Esophagus (tissue), 2 donors: ENCODE data around the gene ZNF525. TPM values are rescaled to one million over a fixed set of nuclear protein-coding genes. Genes with fewer than 3 reads are reported as not detected.

Experiments used
- H3K27ac ChIP-seq, 2 donors: one replicate each; pipeline ENCODE4 v1.5.1; 2013; ENCODE audit warnings: low read depth in 2 of 2, mild to moderate bottlenecking in 2 of 2, inconsistent platforms in 1 of 2, low read length in 1 of 2, moderate library complexity in 1 of 2
- H3K27me3 ChIP-seq, 2 donors: one replicate each; pipeline ENCODE4 v1.6.1; 2013; ENCODE audit warnings: low read length in 2 of 2, control low read depth in 1 of 2, mild to moderate bottlenecking in 1 of 2; ENCODE audit not compliant: insufficient read depth in 2 of 2, control insufficient read depth in 1 of 2
- H3K36me3 ChIP-seq, 2 donors: one replicate each; pipeline ENCODE4 v1.6.1; 2013; ENCODE audit warnings: low read length in 1 of 2; ENCODE audit not compliant: control insufficient read depth in 2 of 2, insufficient read depth in 2 of 2
- H3K4me1 ChIP-seq, 2 donors: one replicate each; pipeline ENCODE4 v1.6.1; 2013; ENCODE audit warnings: low read length in 1 of 2; ENCODE audit not compliant: control insufficient read depth in 2 of 2, insufficient read depth in 2 of 2
- H3K4me3 ChIP-seq, 2 donors: one replicate each; pipeline ENCODE4 v1.5.1; 2013; ENCODE audit warnings: low read length in 2 of 2, mild to moderate bottlenecking in 2 of 2, low read depth in 1 of 2, moderate library complexity in 1 of 2
- H3K9me3 ChIP-seq, 2 donors: one replicate each; pipeline ENCODE4 v1.6.1; 2013; ENCODE audit warnings: mild to moderate bottlenecking in 2 of 2, low read depth in 1 of 2, low read length in 1 of 2, moderate library complexity in 1 of 2; ENCODE audit not compliant: control insufficient read depth in 2 of 2, insufficient read depth in 1 of 2
- WGBS, 2 donors: extraction: QIAGEN DNeasy Blood & Tissue Kit; methylation state at CpG; one replicate each; pipeline ENCODE4 v1.1.7; 2013; 5-methylcytosine and 5-hydroxymethylcytosine counted together
- polyA plus RNA-seq, 2 donors: library from polyadenylated mRNA; stranded (reverse); fragments of 200-250 nt; gene quantifications; one replicate each; pipeline ENCODE4 v1.2.3, GENCODE V29; 2013
- donor health status: healthy with polysubstance abuse.
- donor health status: Bipolar disorder and iron deficiency.

ZNF525 gene
- polyA plus RNA-seq, 2 donors, result 3.2 to 5.2 TPM

GRCh38 chr19:53424968-53425597, 59.6 kb downstream of the ZNF525 start:
- WGBS, 2 donors, result 25 to 28% methylated on average over 9 of the region's 9 CpGs
- no peaks in the 10 kb centered on the region for H3K9me3 ChIP-seq
- no peak overlapping the region for H3K4me3 ChIP-seq
- no peaks in the 10 kb centered on the region for H3K4me1 ChIP-seq
- H3K27ac ChIP-seq, result no peak overlapping the region
- no peaks in the 10 kb centered on the region for H3K27me3 ChIP-seq
- H3K36me3 ChIP-seq, result no peaks in the 10 kb centered on the region

GRCh38 chr19:53431399-53432087, 66.0 kb downstream of the ZNF525 start, which contains the start of gene ZNF761:
Gene ZNF761 (plus strand): TSS chr19:53431984. CDS start chr19:53447269, 15,285 bp downstream.
- H3K9me3 ChIP-seq, result no peaks in the 10 kb centered on the region
- peaks cover 0 to 6% of the 10 kb centered on the region in 2 donors for H3K4me1 ChIP-seq
- H3K4me3 ChIP-seq, result peak within 1 kb of the TSS; percentile 79 to 87
- peaks cover 2 to 5% of the 10 kb centered on the region in 2 donors for H3K36me3 ChIP-seq
- no peaks in the 10 kb centered on the region for H3K27me3 ChIP-seq
- peak within 1 kb of the TSS; percentile 94 to 97 for H3K27ac ChIP-seq
- WGBS, 2 donors, result 1 to 4% methylated on average over 45 to 46 of the region's 46 CpGs

DNA sequence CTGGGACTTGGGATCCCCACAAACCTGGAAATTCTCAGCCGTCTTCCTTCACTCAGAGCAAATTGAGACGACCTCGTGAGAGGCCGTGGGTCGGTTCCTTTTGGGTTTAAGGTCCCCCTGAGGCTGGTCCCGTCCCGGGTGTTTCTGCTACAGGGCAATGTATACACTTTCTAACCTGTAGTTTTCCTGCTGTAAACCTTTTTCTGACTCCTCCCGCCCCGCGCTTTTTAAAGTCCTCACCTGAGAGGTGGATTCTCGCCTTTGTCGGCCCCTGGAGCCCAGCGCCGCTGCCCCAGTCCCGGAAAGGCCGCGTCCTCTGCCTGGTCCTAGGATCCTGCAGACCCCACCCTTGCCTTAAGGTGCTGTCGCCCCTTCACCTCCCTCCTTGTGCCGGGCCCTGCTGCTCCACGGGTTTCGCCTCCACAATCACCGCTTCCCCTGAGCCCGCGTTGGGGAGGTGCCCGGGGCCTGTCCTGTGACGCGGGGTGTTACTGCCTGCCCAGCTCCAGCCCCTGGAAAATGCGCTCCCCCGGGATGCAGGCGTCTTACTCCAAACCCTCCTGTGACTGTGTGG, 66.7 kb downstream of the ZNF525 start:
- WGBS, 2 donors, result 0 to 1% methylated on average over 30 of the region's 30 CpGs
- peaks cover 5% of the 10 kb centered on the region in 2 donors for H3K36me3 ChIP-seq
- no peaks in the 10 kb centered on the region for H3K9me3 ChIP-seq
- H3K27me3 ChIP-seq, result no peaks in the 10 kb centered on the region
- H3K4me1 ChIP-seq, result peaks cover 0 to 6% of the 10 kb centered on the region in 2 donors
- H3K27ac ChIP-seq, result peak overlapping the region; percentile 94 to 97
- H3K4me3 ChIP-seq, result peak overlapping the region; percentile 79 to 87

Other genes with a start within 250 kb of the ZNF525 start
- gene ZNF415, start 232.8 kb upstream of the ZNF525 start, polyA plus RNA-seq, result 1 to 10 TPM; 1.4 to 2.3 TPM
- gene ZNF347, start 206.7 kb upstream of the ZNF525 start, polyA plus RNA-seq, result 1 to 10 TPM; 1.2 to 1.8 TPM
- 1 to 10 TPM; 1.1 to 1.3 TPM for gene ZNF665, start 172.3 kb upstream of the ZNF525 start, polyA plus RNA-seq
- 1 to 10 TPM; 3.5 to 5.1 TPM for gene ZNF677, start 110.8 kb upstream of the ZNF525 start, polyA plus RNA-seq
- gene VN1R2, start 107.4 kb upstream of the ZNF525 start, polyA plus RNA-seq, result not detected
- not detected for gene VN1R4, start 98.0 kb upstream of the ZNF525 start, polyA plus RNA-seq
- 1 to 10 TPM; 1.7 to 2.2 TPM for gene ZNF845, start 32.0 kb upstream of the ZNF525 start, polyA plus RNA-seq
- 1 to 10 TPM; 1.6 to 3.2 TPM for gene ZNF765, start 29.4 kb downstream of the ZNF525 start, polyA plus RNA-seq
- gene ZNF761, start 66.3 kb downstream of the ZNF525 start, polyA plus RNA-seq, result 1 to 10 TPM; 3.8 to 5.8 TPM
- gene ZNF813, start 102.0 kb downstream of the ZNF525 start, polyA plus RNA-seq, result under 1 TPM; 0.82 to 0.96 TPM
- 1 to 10 TPM; 4.7 to 6.1 TPM for gene ZNF331, start 172.4 kb downstream of the ZNF525 start, polyA plus RNA-seq